ENCODE measurements around the gene SORL1.
"Not testable (repeated sequence)": the region's sequence is repeated elsewhere in the genome, so short reads cannot be mapped to it uniquely, and the experiment has no call there.

SORL1 gene

GRCh38 chr11:121499405-121499804 lies 47.3 kb downstream of the SORL1 start:
- Histone ChIP-seq H4K20me1 (ENCODE audit: insufficient read depth, low read length) (no peaks in the 10 kb centered on the region), H2AFZ (ENCODE audit: low read depth, low read length) (no peak overlapping the region), H3K36me3 (ENCODE audit: insufficient read depth, low read length) (peaks cover 72% of the 10 kb centered on the region), H3K9me3 (ENCODE audit: insufficient read depth, low read length, severe bottlenecking) (no peaks in the 10 kb centered on the region), H3K27me3 (ENCODE audit: insufficient read depth, low read length, poor library complexity) (no peaks in the 10 kb centered on the region), H3K4me1 (ENCODE audit: insufficient read depth, low read length) (peaks cover 6% of the 10 kb centered on the region), H3K4me2 (ENCODE audit: insufficient read depth, low read length) (no peak overlapping the region), H3K79me2 (ENCODE audit: insufficient read depth, low read length) (no peaks in the 10 kb centered on the region), H3K9ac (ENCODE audit: low read depth, low read length) (no peak overlapping the region), H3K4me3 (ENCODE audit: low read depth in 1 of 2, low read length in 2 of 2) (no peak overlapping the region), H3K27ac (ENCODE audit: low read length) (no peak overlapping the region)
- no peak for ATAC-seq (ENCODE audit: insufficient read depth, low read depth)
- TF ChIP-seq CTCF (IDR thresholded peaks at IDR 0.05; ENCODE audit: borderline replicate concordance, extremely low read depth, low read length, poor library complexity, severe bottlenecking): no peak
- TF ChIP-seq EZH2 (IDR thresholded peaks at IDR 0.05; ENCODE audit: borderline replicate concordance, low read depth, low read length, severe bottlenecking): no peak
- DNase-seq: no peak

- H3K4me1 ChIP-seq (ENCODE audit: insufficient read depth, low read length): no peaks in the 10 kb centered on the region
- H3K36me3 ChIP-seq (ENCODE audit: insufficient read depth, low read length): peaks cover 71% of the 10 kb centered on the region
- H3K4me3 ChIP-seq (ENCODE audit: low read depth in 1 of 2, low read length in 2 of 2): no peak overlapping the region
- DNase-seq (no peak), ATAC-seq (ENCODE audit: insufficient read depth, low read depth) (no peak)
- no peak for TF ChIP-seq EZH2 (IDR thresholded peaks at IDR 0.05; ENCODE audit: borderline replicate concordance, low read depth, low read length, severe bottlenecking)
- no peak for TF ChIP-seq CTCF (IDR thresholded peaks at IDR 0.05; ENCODE audit: borderline replicate concordance, extremely low read depth, low read length, poor library complexity, severe bottlenecking)
- H3K79me2 ChIP-seq (ENCODE audit: insufficient read depth, low read length): no peaks in the 10 kb centered on the region
- no peak overlapping the region for H3K4me2 ChIP-seq (ENCODE audit: insufficient read depth, low read length)
- H3K9me3 ChIP-seq (ENCODE audit: insufficient read depth, low read length, severe bottlenecking): no peaks in the 10 kb centered on the region
- H3K27ac ChIP-seq (ENCODE audit: low read length): no peak overlapping the region
- no peaks in the 10 kb centered on the region for H4K20me1 ChIP-seq (ENCODE audit: insufficient read depth, low read length)
- no peak overlapping the region for H3K9ac ChIP-seq (ENCODE audit: low read depth, low read length)
- H2AFZ ChIP-seq (ENCODE audit: low read depth, low read length): no peak overlapping the region
- H3K27me3 ChIP-seq (ENCODE audit: insufficient read depth, low read length, poor library complexity): no peaks in the 10 kb centered on the region
Measured at GRCh38 chr11:121500275-121500674, 48.2 kb downstream of the SORL1 start.

DNA sequence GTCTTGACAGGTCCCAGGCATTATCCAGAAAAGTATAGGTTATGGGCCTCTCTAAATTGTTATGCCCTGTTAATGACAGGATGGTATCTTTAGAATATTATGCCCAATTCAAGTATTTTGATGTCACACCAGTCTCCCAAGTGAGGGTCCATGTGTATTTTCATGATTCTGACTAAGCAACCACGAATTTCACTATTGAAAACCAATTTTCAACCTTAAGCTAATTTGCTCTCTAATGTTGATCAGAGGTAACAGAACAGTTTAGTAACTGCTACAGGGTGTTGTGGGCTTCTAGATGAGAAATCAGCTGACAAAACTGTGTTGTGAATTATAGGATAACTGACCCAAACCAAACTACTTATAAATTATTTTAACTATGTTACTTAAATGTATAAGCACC lies 48.6 kb downstream of the SORL1 start:
- H3K9ac ChIP-seq (ENCODE audit: low read depth, low read length): no peak overlapping the region
- TF ChIP-seq CTCF (IDR thresholded peaks at IDR 0.05; ENCODE audit: borderline replicate concordance, extremely low read depth, low read length, poor library complexity, severe bottlenecking) (no peak), EZH2 (IDR thresholded peaks at IDR 0.05; ENCODE audit: borderline replicate concordance, low read depth, low read length, severe bottlenecking) (no peak)
- no peak overlapping the region for H3K4me2 ChIP-seq (ENCODE audit: insufficient read depth, low read length)
- no peaks in the 10 kb centered on the region for H3K4me1 ChIP-seq (ENCODE audit: insufficient read depth, low read length)
- ATAC-seq (ENCODE audit: insufficient read depth, low read depth): no peak
- no peaks in the 10 kb centered on the region for H4K20me1 ChIP-seq (ENCODE audit: insufficient read depth, low read length)
- no peaks in the 10 kb centered on the region for H3K79me2 ChIP-seq (ENCODE audit: insufficient read depth, low read length)
- H3K9me3 ChIP-seq (ENCODE audit: insufficient read depth, low read length, severe bottlenecking): peaks cover 4% of the 10 kb centered on the region
- peaks cover 71% of the 10 kb centered on the region for H3K36me3 ChIP-seq (ENCODE audit: insufficient read depth, low read length)
- no peak for DNase-seq
- H2AFZ ChIP-seq (ENCODE audit: low read depth, low read length): no peak overlapping the region
- H3K27me3 ChIP-seq (ENCODE audit: insufficient read depth, low read length, poor library complexity): no peaks in the 10 kb centered on the region
- no peak overlapping the region for H3K27ac ChIP-seq (ENCODE audit: low read length)
- no peak overlapping the region for H3K4me3 ChIP-seq (ENCODE audit: low read depth in 1 of 2, low read length in 2 of 2)

- peaks cover 14% of the 10 kb centered on the region for H3K9me3 ChIP-seq (ENCODE audit: insufficient read depth, low read length, severe bottlenecking)
- H3K4me1 ChIP-seq (ENCODE audit: insufficient read depth, low read length): no peaks in the 10 kb centered on the region
- no peak overlapping the region for H3K4me3 ChIP-seq (ENCODE audit: low read depth in 1 of 2, low read length in 2 of 2)
- H3K27ac ChIP-seq (ENCODE audit: low read length): no peak overlapping the region
- TF ChIP-seq CTCF (IDR thresholded peaks at IDR 0.05; ENCODE audit: borderline replicate concordance, extremely low read depth, low read length, poor library complexity, severe bottlenecking) (no peak), EZH2 (IDR thresholded peaks at IDR 0.05; ENCODE audit: borderline replicate concordance, low read depth, low read length, severe bottlenecking) (no peak)
- ATAC-seq (ENCODE audit: insufficient read depth, low read depth): no peak
- peaks cover 60% of the 10 kb centered on the region for H3K36me3 ChIP-seq (ENCODE audit: insufficient read depth, low read length)
- H3K79me2 ChIP-seq (ENCODE audit: insufficient read depth, low read length): no peaks in the 10 kb centered on the region
- no peaks in the 10 kb centered on the region for H4K20me1 ChIP-seq (ENCODE audit: insufficient read depth, low read length)
- no peak overlapping the region for H2AFZ ChIP-seq (ENCODE audit: low read depth, low read length)
- no peaks in the 10 kb centered on the region for H3K27me3 ChIP-seq (ENCODE audit: insufficient read depth, low read length, poor library complexity)
- DNase-seq: no peak
- no peak overlapping the region for H3K9ac ChIP-seq (ENCODE audit: low read depth, low read length)
- no peak overlapping the region for H3K4me2 ChIP-seq (ENCODE audit: insufficient read depth, low read length)
Measured at GRCh38 chr11:121503051-121503450, 50.9 kb downstream of the SORL1 start.

DNA sequence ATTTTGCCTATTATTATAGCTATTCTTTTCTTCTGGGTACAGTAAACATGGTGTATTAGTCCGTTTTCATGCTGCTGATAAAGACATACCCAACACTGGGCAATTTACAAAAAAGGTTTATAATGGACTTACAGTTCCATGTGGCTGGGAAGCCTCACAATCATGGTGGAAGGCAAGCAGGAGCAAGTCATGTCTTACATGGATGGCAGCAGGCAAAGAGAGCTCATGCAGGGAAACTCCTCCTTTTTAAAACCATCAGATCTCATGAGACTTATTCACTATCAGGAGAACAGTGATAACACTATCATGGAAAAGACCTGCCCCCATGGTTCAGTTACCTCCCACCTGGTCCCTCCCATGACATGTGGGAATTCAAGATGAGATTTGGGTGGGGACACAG lies 54.1 kb downstream of the SORL1 start:
- H3K36me3 ChIP-seq (ENCODE audit: insufficient read depth, low read length): peaks cover 49% of the 10 kb centered on the region
- peaks cover 14% of the 10 kb centered on the region for H3K9me3 ChIP-seq (ENCODE audit: insufficient read depth, low read length, severe bottlenecking)
- H3K79me2 ChIP-seq (ENCODE audit: insufficient read depth, low read length); H3K27ac ChIP-seq (ENCODE audit: low read length); H3K4me2 ChIP-seq (ENCODE audit: insufficient read depth, low read length); H3K4me1 ChIP-seq (ENCODE audit: insufficient read depth, low read length); H3K9ac ChIP-seq (ENCODE audit: low read depth, low read length); H3K4me3 ChIP-seq (ENCODE audit: low read depth in 1 of 2, low read length in 2 of 2); ATAC-seq (ENCODE audit: insufficient read depth, low read depth); H2AFZ ChIP-seq (ENCODE audit: low read depth, low read length); H4K20me1 ChIP-seq (ENCODE audit: insufficient read depth, low read length); H3K27me3 ChIP-seq (ENCODE audit: insufficient read depth, low read length, poor library complexity); DNase-seq: not testable (repeated sequence)
